Measurements from ENCODE around the gene TP53I13. TPM values are rescaled to one million over a fixed set of nuclear protein-coding genes. Genes with fewer than 3 reads are reported as not detected.

TP53I13 gene
- total and polyA plus RNA-seq, 10 of the 15 experiments (the other 5 are each of a cell fraction or from before 2014, with no cell fraction given): 0.31 to 45.1 (median 19.5) TPM; not detected in 1

- peaks cover 8% of the 10 kb centered on the region for H3K79me2 ChIP-seq (ENCODE audit: control insufficient read depth, insufficient read depth, low read length)
- peaks cover 8 to 16% of the 10 kb centered on the region in 2 experiments; a peak in 3 of 4 replicates for H3K36me3 ChIP-seq (ENCODE audit: control insufficient read depth in 2 of 2, insufficient read depth in 2 of 2, low read length in 1 of 2)
- no peak for DNase-seq (ENCODE audit: low read depth, low spot score)
- TF ChIP-seq ZNF592 (IDR thresholded peaks at IDR 0.05) (no peak), NR2F1 (conservative IDR thresholded peaks at IDR 0.05) (no peak), NFYB (IDR thresholded peaks at IDR 0.05; ENCODE audit: insufficient read depth, low read depth, low read length) (no peak), NFXL1 (IDR thresholded peaks at IDR 0.05; ENCODE audit: borderline replicate concordance) (no peak), GABPA (IDR thresholded peaks at IDR 0.05; ENCODE audit: low read depth) (no peak), ASH2L (IDR thresholded peaks at IDR 0.05; ENCODE audit: borderline replicate concordance, low read depth) (no peak), MEF2B (IDR thresholded peaks at IDR 0.05; ENCODE audit: partially characterized antibody, poor library complexity, severe bottlenecking) (no peak), ZNF622 (IDR thresholded peaks at IDR 0.05) (no peak), SKIL (IDR thresholded peaks at IDR 0.05; ENCODE audit: low read depth, poor library complexity, severe bottlenecking) (no peak), PBX3 (IDR thresholded peaks at IDR 0.05; ENCODE audit: insufficient replicate concordance, low read depth, low read length) (no peak), BCL11A (IDR thresholded peaks at IDR 0.05; ENCODE audit: low read depth, low read length) (no peak), NR2C1 (IDR thresholded peaks at IDR 0.05) (no peak), CHD4 (IDR thresholded peaks at IDR 0.05) (no peak)
- TF ChIP-seq, protein P1, sequence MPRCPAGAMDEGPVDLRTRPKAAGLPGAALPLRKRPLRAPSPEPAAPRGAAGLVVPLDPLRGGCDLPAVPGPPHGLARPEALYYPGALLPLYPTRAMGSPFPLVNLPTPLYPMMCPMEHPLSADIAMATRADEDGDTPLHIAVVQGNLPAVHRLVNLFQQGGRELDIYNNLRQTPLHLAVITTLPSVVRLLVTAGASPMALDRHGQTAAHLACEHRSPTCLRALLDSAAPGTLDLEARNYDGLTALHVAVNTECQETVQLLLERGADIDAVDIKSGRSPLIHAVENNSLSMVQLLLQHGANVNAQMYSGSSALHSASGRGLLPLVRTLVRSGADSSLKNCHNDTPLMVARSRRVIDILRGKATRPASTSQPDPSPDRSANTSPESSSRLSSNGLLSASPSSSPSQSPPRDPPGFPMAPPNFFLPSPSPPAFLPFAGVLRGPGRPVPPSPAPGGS (IDR thresholded peaks at IDR 0.05; ENCODE audit: borderline replicate concordance, insufficient read depth, low read depth, low read length, poor library complexity, severe bottlenecking): no peak
These were observed 13.2 kb downstream of the TP53I13 start for GRCh38 chr17:29581583-29582253.

More at GRCh38 chr17:29581583-29582253, 13.2 kb downstream of the TP53I13 start:
- H3K27me3 ChIP-seq (replicated peaks in 1 of 2; ENCODE audit: control insufficient read depth in 2 of 2, insufficient read depth in 2 of 2, low read length in 1 of 2): no peaks in the 10 kb centered on the region
- no peak overlapping the region for H3K9ac ChIP-seq (ENCODE audit: control insufficient read depth, insufficient read depth, low read length)
- CTCF ChIA-PET: interaction anchor here (0.6 to 6.1 kb wide), 13 partner anchors 10 to 350 kb away, joined by 3 to 72 read pairs (median 5); partner anchors contain the start of gene ANKRD13B
- 84% methylated on average over 20 of the region's 20 CpGs for WGBS (ENCODE audit: insufficient coverage, insufficient replicate concordance, low lambda C conversion rate, missing lambda C conversion rate)
- no TSS peak for BruUV-seq (replicated peaks)
- in situ Hi-C loops (cut with MboI) (no loop called here), intact Hi-C loops (cut with micrococcal nuclease; ENCODE audit: unreplicated experiment) (loop anchor here (2.0 to 5.0 kb wide), 2 partner anchors 197 to 441 kb away; no protein-coding TSS in a partner anchor)
- RAD21 ChIA-PET (ENCODE audit: unreplicated experiment): interaction anchor here (1.2 to 4.1 kb wide), 10 partner anchors 9 to 350 kb away, joined by 3 to 25 read pairs (median 4); partner anchors contain the start of genes ANKRD13B and TP53I13
- no peaks in the 10 kb centered on the region for H4K20me1 ChIP-seq (ENCODE audit: control insufficient read depth, insufficient read depth)
- POLR2A ChIA-PET: interaction anchor here (0.8 to 1.8 kb wide), 4 partner anchors 9 to 212 kb away, joined by 3 to 9 read pairs (median 3); partner anchors contain the start of gene ANKRD13B
- ATAC-seq: no peak
- peaks cover 18% of the 10 kb centered on the region for H3K4me1 ChIP-seq (ENCODE audit: control insufficient read depth, insufficient read depth, low read length)
- SMC1A ChIA-PET (ENCODE audit: uncharacterized antibody, unreplicated experiment): interaction anchor here (0.8 to 2.6 kb wide), 9 partner anchors 9 to 197 kb away, joined by 3 to 14 read pairs (median 5); partner anchors contain the start of gene ANKRD13B
- H3K9me3 ChIP-seq (replicated peaks; ENCODE audit: control insufficient read depth, insufficient read depth, low read length): no peaks in the 10 kb centered on the region
- H3K4me3 ChIP-seq: no peak overlapping the region
- no peak overlapping the region for H3K27ac ChIP-seq (ENCODE audit: control insufficient read depth, insufficient read depth)
- no peak for FAIRE-seq
- no peak overlapping the region for H2AFZ ChIP-seq (ENCODE audit: control insufficient read depth, low read depth, low read length)
- H3K4me2 ChIP-seq (ENCODE audit: control insufficient read depth, insufficient read depth): no peak overlapping the region
